NCI-H2196 treated with DMSO at 0.1 percent for 48 hours (cell line): ENCODE measurements around the gene THSD8.

Source experiments
- DNase-seq: peaks from one replicate; lab custom pipeline; 2025; ENCODE audit not compliant: unreplicated experiment; lab: John Stamatoyannopoulos, UW

THSD8 gene

DNA sequence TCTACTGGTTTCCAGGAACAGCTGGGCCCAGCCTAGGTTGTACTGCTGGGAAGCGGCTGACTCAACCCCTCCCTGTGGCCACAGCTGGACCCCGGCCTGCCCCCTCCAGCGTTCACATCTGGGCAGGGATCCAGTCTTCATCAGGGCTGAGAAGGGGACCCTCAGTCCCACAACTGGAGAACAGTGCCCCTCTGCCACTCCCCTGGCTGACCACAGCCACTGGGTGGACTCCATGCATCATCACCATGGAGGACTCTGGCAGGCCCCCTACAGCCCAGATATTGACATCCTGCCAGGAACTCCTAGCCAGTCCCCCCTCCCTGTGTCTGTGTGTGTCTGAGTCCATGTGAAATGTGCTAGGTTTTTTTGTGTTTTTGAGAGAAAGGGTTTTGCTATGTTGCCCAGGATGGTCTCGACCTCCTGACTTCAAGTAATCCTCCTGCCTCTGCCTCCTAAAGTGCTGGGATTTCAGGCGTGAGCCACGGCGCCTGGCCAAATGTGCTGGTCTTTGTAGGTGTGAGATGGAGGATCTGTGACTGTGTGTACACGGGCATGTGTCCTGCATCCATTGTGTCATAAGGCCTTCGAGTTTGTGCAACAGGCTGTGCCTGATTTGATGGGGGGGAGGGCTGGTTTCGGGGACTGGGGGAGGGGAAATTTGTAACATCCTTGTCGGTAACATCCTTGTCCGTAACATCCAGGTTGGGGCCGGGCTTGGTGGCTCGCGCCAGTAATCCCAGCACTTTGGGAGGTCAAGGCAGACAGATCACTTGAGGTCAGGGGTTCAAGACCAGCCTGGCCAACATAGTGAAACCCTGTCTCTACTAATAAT is 22.5 kb upstream of the THSD8 start:
- no peak for DNase-seq

DNA sequence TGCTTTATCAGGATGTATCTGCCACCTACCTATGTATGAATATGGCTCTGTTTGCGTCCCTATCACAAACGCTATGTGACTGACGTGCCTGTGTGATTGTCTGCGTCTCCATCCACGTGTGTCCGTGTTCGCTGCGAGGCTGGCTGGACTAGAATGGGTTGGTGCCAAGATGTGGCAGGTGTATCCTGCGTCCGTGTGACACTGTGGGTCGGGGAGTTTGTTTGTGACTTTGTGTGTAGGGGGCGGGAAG is 19.8 kb upstream of the THSD8 start:
- no peak for DNase-seq

DNA sequence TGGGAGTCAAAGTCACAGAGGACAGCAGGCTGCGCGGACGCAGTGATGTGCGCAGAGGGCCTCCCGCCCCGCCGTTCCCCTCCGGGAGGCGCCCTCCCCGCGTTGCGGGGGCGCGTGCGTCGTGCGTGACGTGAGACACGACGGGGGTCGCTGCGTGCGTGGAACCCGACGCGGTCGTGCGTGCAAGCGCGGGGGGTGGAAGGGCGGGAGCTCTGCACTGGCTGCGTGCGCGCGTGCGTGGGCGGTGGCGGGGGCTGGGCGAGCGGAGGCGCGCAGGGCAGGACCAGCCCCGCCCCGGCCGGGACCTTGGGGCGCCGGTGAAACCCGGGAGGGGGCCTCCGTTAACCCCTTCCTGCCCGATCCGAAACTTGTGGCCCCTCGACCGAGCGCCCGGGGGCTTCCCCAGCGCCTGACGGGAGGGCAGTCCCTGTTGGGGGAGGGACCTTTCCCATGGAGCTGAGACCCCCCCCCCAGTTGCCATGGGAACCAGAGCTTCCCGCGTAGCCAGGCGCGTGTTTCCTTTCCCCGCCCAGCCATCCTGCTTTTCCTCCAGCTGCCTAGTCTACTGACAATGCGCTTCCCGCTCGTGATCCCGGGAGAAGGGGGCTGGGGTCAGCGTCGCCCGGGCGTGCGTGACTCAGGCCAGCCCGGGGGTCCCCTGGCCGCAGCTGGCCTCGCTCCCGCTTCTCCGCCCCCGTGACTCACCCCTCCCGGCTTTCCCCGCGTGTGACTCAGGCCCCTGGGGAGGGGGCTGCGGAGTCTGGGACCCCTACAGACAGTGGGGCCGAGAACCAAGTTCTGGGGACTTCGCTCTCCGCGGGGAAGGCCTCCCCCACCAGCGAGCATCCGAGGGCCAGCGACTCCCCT is 19.2 kb upstream of the THSD8 start:
- DNase-seq: peak; percentile 70

DNA sequence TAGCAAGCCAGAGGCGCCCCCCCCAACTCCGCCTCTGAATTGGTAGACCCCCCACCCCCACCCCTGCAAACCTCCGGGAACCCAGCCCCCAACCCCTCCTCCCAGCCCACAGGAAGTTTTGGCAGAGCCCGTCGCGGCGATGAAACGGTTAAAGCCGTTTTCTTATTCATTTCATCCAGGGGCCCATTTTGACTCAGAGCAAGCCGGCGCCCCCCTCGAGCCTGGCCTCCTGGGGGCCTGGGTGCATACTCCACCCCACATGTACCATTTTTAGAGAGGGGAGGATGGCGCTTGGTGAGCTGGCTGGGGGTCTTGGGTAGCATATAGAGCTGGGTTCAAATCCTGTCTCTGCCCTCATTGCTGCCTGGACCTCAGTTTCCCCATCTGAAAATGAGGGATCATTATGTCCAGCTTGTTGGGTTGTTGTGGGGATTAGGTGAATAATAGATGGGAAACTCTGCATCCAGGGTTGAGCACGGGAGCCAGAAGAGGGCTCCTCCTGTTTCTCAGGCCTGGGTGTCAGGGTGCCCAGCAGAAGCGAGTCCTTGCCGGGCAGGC is 18.5 kb upstream of the THSD8 start:
- DNase-seq: no peak

DNA sequence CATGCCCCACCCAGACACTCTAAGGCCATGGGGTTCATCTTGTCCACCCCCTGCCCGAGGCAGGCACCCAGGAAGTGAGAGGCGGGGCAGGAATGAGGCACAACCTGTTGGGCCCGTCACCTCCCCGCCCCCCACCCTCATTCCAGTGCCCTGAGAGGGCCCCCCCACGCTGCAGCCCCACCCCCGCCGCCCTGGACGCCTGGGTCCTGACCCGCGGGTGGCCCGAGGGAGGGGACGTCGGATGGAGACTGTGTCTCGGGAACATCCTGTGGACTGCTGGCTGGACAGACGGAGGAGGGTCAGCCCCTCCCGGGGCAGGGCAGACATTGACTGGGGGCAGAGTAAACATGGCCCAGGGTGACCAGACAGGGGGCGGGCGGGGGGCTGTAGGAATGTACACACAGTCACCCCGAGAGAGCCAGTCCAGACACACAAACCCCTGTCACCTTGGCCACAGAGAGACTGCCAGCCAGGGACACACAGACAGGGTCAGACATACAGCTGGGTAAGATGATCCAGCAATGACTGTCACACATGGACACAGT is 17.9 kb upstream of the THSD8 start:
- DNase-seq: no peak

DNA sequence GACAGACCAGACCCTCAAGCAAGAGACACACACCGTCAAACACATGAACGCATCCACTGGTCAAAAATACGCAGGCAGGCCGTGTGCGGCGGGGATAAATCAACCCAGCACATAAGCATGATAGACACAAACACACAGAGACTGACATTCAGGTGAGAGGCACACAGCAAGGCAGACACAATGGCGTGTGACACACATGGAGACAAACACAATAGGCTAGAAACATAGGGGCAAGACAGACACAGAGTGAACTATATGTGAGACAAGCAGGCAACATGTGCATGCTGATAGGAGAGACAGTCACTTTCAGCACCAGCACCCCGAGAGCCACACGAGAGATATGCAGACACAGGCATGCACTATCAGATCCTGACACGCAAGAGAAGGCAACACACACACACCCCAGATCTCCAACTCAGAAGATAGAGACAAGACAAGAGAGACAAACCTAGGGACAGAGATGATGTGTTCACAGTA is 17.4 kb upstream of the THSD8 start:
- no peak for DNase-seq

DNA sequence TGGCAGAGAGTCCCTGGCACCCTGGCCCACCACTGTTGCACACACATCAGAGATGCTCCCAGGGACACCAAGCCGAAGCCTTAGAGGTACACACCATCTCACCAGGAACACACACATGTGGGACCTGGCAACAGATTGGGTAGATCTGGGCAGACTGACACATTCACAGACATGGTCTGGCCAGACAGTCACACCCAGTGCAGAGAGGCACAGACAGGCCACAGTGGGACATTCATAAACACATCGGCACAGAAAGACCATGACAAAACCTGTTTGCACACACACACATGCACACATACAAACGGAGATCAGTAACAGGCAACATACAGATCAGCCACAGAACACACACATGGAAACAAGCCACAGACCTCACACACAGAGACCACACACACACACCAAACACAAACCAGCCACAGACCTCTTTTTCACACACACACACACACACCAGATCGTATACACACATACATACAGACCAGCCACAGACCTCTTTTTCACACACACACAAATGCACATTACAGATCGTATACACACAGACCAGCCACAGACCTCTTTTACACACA is 16.9 kb upstream of the THSD8 start:
- DNase-seq: no peak

DNA sequence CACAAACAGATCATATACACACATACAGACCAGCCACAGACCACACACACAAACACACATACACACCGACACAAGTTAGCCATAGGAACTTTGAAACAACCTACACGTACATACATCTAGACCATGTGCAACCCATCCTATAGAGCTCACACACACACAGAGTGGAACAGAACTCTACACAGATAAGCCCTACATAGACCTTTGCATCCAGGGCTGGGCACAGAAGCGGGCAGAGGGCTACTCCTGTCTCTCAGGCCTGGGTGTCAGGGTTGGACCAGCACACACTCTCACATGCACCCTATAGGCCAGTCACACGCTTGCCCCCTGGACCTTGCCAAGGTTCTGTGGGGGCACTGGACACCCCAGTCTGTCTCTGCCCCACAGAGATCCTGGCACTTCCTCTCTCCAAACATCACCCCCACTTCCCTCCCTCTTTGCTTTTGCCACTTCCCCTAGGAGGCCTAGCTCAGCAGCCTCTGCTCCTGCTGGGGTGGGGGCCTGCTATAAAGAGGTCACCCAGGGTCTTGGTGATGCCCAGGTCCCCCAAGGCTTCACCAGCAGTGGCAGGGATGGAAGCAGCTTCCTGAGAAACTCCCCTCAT is 16.3 kb upstream of the THSD8 start:
- no peak for DNase-seq

DNA sequence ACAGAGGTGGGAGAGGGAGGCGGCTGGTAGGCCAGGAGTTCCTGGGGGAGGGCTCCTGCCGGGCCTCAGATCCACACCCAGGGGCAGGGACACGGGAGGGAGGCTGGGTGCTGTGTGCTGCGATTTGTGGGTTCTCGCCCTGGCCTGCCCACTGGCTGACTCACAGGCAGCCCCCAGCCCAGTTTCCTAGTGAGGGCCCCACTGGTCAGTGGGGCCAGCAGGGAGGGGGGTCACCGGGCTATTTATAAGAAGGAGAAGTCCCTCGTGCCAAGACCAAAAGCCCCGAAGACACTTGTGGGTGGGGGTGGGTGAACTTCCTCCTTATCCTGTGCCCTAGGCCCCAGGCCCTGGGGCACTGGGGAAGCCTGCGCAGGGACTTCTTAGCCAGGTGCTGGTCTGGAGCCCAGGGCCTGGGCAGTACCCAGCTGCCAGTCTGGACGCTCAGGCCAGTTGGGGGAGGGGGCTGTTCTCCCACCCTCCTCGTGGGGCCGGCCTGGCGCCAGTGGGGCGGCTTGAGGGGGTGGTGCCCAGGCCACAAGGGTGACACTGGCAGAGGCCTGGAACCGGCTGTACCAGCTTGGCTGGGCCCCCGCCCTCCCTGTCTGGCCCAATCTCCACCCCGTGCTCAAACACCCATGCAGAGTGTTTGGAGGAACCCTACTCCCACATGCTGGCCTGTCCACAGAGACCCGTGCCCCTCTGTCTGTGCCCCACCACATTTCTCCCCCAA is 15.6 kb upstream of the THSD8 start:
- no peak for DNase-seq

DNA sequence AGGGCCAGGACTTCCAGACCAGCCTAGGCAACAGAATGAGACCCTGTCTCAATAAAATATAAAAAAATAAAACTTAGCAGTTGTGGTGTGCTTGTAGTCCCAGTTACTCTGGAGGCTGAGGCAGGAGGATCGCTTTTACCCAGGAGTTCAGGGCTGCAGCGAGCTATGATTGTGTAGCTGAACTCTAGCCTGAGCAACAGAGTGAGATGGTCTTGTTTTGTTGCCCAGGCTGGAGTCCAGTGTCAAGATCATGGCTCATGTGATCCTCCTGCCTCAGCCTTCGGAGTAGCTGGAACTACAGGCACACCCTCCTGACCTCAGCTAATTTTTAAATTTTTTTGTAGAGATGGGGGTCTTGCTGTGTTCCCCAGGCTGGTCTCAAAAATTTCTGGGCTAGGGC is 14.9 kb upstream of the THSD8 start:
- DNase-seq: no peak

DNA sequence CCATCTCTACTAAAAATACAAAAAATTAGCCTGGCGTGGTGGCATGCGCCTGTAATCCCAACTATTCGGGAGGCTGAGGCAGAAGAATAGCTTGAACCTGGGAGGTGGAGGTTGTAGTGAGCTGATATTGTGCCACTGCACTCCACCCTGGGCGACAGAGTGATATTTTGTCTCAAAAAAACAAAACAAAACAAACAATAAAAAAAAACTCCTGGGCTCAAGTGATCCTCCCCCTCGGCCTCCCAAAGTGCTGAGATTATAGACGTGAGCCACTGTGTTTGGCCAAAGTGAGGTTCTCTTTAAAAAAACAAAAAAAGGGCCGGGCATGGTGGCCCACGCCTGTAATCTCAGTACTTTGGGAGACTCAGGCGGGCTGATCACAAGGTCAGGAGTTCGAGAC is 14.4 kb upstream of the THSD8 start:
- DNase-seq: no peak

DNA sequence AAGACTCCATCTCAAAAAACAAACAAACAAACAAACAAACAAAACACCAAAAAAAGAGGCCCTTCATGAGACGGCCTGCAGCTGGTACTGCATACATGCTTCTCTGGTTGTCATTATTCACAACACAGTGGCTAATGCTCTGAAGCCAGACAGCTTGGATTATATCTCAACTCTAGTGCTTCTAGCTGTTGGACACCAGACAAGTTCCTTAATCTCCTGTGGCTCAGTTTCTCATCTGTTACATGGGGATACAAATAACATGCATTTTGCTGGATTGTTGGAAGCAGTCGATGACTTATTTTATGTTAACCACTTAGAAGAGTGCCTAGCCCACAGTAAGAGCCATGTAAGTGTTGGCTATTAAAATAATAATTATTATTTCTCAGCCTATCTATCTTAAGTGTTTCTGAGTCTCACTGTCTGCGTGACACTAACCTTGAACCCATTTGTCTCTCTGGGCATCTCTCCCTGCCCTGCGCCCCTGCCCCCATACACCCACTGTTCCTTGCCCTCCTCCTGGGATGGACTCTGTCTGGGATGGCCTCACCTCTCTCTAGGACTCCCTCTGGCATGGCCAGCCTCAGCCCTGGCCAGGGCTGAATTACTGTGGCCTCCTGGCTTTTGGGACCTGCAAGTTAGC is 13.7 kb upstream of the THSD8 start:
- DNase-seq: no peak

DNA sequence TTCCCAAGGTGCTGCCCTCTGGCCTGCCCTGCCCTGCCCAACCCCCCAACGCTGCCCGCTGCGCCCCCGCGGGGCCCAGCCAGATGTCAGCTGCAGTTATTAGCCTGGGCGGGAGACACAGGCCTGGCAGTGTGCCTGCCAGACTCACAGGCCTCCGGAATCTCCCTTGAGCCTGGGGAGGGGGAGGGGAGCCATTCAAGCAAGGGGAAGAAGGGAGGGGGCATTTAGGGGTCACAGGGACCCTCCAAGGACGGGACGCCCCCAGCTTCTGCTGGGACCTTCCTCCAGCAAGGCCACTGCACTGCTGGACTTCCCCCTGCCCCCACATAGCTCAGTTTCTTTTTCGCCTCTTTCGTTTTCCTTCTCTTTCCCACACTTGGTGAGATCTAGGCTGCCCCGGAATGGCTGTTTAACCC is 13.2 kb upstream of the THSD8 start:
- peak; percentile 60 for DNase-seq

DNA sequence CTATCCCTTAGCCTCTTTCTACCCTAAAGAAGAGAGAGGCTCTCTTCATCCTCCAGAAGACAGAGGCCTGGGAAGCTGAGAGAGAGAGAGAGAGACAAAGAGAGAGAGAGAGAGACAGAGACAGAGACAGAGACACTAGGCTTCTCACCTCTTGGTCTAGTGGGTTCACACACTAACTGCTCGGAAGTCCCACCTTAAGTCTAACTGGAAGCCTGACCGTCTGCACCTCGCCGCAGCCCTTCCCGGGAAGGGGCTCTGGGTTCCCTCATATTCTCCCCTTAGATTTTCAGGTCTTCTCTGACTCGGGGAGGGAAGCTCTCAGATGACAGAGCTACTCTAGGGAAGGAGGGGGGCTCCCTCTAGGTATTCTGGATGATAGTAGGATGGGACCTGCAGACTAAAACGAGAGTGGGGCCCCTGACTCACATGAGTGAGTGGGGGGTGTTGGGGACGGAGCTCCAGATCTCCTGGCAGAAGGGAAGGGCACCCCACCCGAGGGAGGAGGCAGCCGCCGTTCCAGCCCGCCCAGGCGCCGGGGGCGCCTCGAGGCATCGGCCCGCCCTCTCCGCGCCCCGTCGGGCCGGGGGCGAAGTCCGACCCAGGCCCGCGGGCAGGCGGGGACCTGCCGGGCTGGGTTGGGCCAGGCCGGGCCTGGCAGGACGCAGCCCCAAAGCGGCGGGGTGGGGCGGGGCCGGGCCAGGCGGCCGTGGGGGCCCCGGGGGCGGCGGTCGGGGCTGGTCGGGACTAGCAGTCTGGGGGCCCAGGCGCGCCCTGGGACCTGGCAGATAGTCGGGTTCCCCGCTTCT is 12.6 kb upstream of the THSD8 start:
- no peak for DNase-seq

DNA sequence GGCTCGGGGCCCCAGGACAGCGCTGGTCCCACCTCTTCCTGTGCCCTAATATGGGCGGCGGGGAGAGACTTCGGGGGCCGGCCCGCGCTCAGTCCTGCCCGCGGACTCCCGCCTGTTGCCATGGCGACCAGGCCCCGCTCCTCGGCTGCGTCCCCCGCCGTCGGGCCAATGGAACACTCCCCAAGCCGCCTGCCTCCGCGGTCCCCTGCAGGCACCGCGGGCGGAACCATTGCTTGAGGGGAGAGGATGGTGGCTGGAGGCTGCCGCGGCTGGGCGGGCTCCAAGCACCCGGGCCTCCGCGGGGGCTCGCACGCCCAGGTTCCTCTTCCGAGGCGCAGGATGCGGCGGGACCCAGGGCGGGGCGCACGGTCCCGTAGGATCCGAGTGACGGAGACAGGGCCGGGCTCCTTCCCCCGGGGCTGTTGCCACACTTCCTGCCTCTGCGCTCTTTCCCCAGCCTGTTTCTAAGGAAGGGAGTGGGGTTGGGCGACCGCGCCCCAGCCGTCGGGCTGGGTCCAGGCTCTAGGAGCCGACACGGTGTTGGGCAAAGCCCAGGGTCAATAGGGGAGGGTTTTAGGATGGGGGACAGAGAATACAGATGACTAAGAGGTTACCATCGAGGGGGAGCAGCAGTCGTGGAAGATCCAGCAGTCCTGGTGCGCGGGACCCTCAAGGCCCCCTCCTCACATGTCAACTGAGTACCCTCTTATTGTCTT is 11.8 kb upstream of the THSD8 start:
- peak; percentile 94 for DNase-seq

DNA sequence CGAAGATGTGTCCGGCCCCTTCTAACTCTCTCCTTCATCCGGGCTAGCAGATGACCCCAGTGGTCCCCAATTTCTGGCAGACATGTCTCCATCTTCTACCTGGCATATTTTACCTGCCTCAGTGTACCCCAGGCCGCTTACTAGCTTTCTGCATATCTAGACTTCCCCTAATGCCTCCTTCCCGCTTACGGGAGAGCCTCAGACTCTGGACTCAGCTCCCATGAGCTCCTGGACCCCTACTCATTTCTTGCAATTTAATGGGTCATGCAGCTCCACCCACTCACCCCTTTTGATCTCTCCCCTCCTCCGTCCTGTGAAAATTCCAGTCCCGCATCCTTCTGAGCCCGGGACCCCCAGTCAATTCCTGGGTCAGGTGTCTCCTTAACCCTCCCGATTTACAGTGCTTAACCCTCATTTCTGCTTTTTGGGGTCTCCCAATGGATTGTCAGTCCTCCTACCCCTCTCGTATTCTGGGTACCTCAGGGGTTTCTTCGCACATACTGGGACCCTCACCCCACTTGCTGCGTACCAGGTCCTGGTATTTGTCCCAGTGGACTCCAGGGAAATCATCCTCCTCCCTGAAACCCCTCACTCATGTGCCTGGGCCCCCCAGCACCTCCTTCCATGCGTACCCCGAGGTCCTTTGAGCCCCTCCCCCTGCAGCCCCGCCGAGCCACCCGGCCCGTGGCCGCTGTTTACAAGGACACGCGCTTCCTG is 11.1 kb upstream of the THSD8 start:
- DNase-seq: no peak

DNA sequence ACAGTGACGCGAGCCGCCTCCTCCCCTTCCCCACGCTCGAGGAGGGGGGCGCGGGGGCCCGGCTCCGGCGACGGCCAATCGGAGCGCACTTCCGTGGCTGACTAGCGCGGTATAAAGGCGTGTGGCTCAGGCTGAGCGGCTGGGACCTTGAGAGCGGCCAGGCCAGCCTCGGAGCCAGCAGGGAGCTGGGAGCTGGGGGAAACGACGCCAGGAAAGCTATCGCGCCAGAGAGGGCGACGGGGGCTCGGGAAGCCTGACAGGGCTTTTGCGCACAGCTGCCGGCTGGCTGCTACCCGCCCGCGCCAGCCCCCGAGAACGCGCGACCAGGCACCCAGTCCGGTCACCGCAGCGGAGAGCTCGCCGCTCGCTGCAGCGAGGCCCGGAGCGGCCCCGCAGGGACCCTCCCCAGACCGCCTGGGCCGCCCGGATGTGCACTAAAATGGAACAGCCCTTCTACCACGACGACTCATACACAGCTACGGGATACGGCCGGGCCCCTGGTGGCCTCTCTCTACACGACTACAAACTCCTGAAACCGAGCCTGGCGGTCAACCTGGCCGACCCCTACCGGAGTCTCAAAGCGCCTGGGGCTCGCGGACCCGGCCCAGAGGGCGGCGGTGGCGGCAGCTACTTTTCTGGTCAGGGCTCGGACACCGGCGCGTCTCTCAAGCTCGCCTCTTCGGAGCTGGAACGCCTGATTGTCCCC is 10.4 kb upstream of the THSD8 start, which contains the start of gene JUNB:
JUNB (plus strand) TSS at position 142 of the 706 bp plus-strand sequence; CDS start at position 428, 286 bp downstream.
- DNase-seq: peak; percentile 88
